B cell (primary cell): Measurements from ENCODE around the gene RNF175.

Experiments used
- EZH2 ChIP-seq: IDR thresholded peaks from 2 replicates; pipeline ENCODE4 v1.6.1; 2012; ENCODE audit warnings: borderline replicate concordance, low read depth, mild to moderate bottlenecking, moderate library complexity, low read length; ENCODE audit not compliant: insufficient read depth, poor library complexity, severe bottlenecking
- TF ChIP-seq, protein P1 (sequence below): fragments of 200-600 bp; IDR thresholded peaks from one replicate; pipeline ENCODE4 v1.8.0; 2022; ENCODE audit warnings: antibody characterized with exemption, mild to moderate bottlenecking

GRCh38 chr4:153784166-153784699 lies 24.4 kb upstream of the RNF175 start:
- TF ChIP-seq EZH2, result no peak
- TF ChIP-seq, protein P1, sequence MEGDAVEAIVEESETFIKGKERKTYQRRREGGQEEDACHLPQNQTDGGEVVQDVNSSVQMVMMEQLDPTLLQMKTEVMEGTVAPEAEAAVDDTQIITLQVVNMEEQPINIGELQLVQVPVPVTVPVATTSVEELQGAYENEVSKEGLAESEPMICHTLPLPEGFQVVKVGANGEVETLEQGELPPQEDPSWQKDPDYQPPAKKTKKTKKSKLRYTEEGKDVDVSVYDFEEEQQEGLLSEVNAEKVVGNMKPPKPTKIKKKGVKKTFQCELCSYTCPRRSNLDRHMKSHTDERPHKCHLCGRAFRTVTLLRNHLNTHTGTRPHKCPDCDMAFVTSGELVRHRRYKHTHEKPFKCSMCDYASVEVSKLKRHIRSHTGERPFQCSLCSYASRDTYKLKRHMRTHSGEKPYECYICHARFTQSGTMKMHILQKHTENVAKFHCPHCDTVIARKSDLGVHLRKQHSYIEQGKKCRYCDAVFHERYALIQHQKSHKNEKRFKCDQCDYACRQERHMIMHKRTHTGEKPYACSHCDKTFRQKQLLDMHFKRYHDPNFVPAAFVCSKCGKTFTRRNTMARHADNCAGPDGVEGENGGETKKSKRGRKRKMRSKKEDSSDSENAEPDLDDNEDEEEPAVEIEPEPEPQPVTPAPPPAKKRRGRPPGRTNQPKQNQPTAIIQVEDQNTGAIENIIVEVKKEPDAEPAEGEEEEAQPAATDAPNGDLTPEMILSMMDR, result no peak
